Mucosa of descending colon (tissue), 3 donors: ENCODE data around the gene MAN1C1. TPM values are rescaled to one million over a fixed set of nuclear protein-coding genes. Genes with fewer than 3 reads are reported as not detected.
"Not testable (repeated sequence)": the region's sequence is repeated elsewhere in the genome, so short reads cannot be mapped to it uniquely, and the experiment has no call there.

Experiments used
- ATAC-seq: fragments of 200-7000 bp; cut with Tn5 transposase; one replicate; pipeline ENCODE4 v1.9.1; 2020; ENCODE audit warnings: mild to moderate bottlenecking, moderate library complexity
- DNase-seq, 3 donors: peaks; one replicate each; pipeline ENCODE4 v3.0.0-alpha.2; 2020
- H3K36me3 ChIP-seq: fragments of 200-600 bp; one replicate; pipeline ENCODE4 v1.8.0; 2021; ENCODE audit warnings: low read depth, mild to moderate bottlenecking
- H3K4me1 ChIP-seq: fragments of 200-600 bp; one replicate; pipeline ENCODE4 v1.8.0; 2021; ENCODE audit warnings: low read depth, mild to moderate bottlenecking
- H3K4me3 ChIP-seq: fragments of 200-600 bp; one replicate; pipeline ENCODE4 v1.8.0; 2021; ENCODE audit warnings: mild to moderate bottlenecking
- H3K9me3 ChIP-seq: fragments of 200-600 bp; one replicate; pipeline ENCODE4 v1.8.0; 2021; ENCODE audit warnings: mild to moderate bottlenecking
- intact Hi-C, 2 donors: fragments of 100-400 bp; cut with DNase I in 1 of 2; cut with micrococcal nuclease in 1 of 2; formaldehyde crosslinking; loops; one replicate each; pipeline versions ENCODE4 v1.11.0 to v1.11.1; 2022; cut with DNase I, micrococcal nuclease
- total RNA-seq, 3 donors: library from RNA; stranded (reverse); fragmentation: NEBNext Ultra II Directional in 2 of 3; extraction: Animal tissue kit (Norgen Biotek cat#: 25700) in 2 of 3; gene quantifications; one replicate each; pipeline versions ENCODE4 v1.2.1 to v1.2.4, GENCODE V29; 2021 to 2023
- TF ChIP-seq, protein P1 (sequence below): fragments of 200-600 bp; IDR thresholded peaks from one replicate; pipeline ENCODE4 v1.8.0; 2022; ENCODE audit warnings: antibody characterized with exemption, mild to moderate bottlenecking
- donor health status: DM: no; HTN: no; CAD: no; lungs with moderate emphysema.
- donor health status: DM: no; HTN: no; CAD: no.
- donor health status: DM: no; HTN: yes; CAD: no.

Gene MAN1C1
- total RNA-seq, 3 donors from 2014 or later: 2.5 to 22.0 (median 6.1) TPM

- Histone ChIP-seq H3K9me3 (no peaks in the 10 kb centered on the region), H3K4me1 (no peaks in the 10 kb centered on the region), H3K36me3 (no peaks in the 10 kb centered on the region), H3K4me3 (no peak overlapping the region)
- intact Hi-C loops: no loop called here
- ATAC-seq: no peak
- DNase-seq: no peak
- TF ChIP-seq, protein P1, sequence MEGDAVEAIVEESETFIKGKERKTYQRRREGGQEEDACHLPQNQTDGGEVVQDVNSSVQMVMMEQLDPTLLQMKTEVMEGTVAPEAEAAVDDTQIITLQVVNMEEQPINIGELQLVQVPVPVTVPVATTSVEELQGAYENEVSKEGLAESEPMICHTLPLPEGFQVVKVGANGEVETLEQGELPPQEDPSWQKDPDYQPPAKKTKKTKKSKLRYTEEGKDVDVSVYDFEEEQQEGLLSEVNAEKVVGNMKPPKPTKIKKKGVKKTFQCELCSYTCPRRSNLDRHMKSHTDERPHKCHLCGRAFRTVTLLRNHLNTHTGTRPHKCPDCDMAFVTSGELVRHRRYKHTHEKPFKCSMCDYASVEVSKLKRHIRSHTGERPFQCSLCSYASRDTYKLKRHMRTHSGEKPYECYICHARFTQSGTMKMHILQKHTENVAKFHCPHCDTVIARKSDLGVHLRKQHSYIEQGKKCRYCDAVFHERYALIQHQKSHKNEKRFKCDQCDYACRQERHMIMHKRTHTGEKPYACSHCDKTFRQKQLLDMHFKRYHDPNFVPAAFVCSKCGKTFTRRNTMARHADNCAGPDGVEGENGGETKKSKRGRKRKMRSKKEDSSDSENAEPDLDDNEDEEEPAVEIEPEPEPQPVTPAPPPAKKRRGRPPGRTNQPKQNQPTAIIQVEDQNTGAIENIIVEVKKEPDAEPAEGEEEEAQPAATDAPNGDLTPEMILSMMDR: no peak
Measured at GRCh38 chr1:25628741-25629421, 12.3 kb downstream of the MAN1C1 start.

DNA sequence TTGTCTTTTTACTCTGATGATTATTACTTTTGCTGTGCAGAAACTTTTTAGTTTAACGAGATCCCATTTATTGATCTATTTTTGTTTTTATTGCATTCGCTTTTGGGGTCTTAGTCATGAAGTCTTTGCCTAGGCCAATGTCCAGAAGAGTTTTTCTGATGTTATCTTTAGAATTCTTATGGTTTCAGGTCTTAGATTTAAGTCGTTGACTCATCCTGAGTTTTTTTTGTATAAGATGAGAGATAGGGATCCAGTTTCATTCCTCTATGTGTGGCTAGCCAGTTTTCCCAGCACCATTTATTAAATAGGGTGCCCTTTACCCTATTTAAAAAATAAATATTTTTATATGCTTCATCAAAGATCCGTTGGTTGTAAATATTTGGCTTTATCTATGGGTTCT, 13.2 kb downstream of the MAN1C1 start:
- no peak for DNase-seq
- TF ChIP-seq, protein P1: no peak
- intact Hi-C loops: no loop called here
- no peak for ATAC-seq
- Histone ChIP-seq H3K36me3 (no peaks in the 10 kb centered on the region), H3K4me3 (no peak overlapping the region), H3K4me1 (no peaks in the 10 kb centered on the region), H3K9me3 (no peaks in the 10 kb centered on the region)

GRCh38 chr1:25631750-25632485, 15.3 kb downstream of the MAN1C1 start:
- intact Hi-C loops: no loop called here
- TF ChIP-seq, protein P1: no peak
- Histone ChIP-seq H3K36me3 (no peaks in the 10 kb centered on the region), H3K4me3 (no peak overlapping the region), H3K9me3 (peaks cover 9% of the 10 kb centered on the region), H3K4me1 (no peaks in the 10 kb centered on the region)
- ATAC-seq (no peak), DNase-seq (no peak)

GRCh38 chr1:25634066-25634465, 17.5 kb downstream of the MAN1C1 start:
- Histone ChIP-seq H3K36me3 (no peaks in the 10 kb centered on the region), H3K4me1 (no peaks in the 10 kb centered on the region), H3K9me3 (peaks cover 9% of the 10 kb centered on the region), H3K4me3 (no peak overlapping the region)
- DNase-seq (no peak), ATAC-seq (no peak)
- intact Hi-C loops: no loop called here
- TF ChIP-seq, protein P1: no peak

DNA sequence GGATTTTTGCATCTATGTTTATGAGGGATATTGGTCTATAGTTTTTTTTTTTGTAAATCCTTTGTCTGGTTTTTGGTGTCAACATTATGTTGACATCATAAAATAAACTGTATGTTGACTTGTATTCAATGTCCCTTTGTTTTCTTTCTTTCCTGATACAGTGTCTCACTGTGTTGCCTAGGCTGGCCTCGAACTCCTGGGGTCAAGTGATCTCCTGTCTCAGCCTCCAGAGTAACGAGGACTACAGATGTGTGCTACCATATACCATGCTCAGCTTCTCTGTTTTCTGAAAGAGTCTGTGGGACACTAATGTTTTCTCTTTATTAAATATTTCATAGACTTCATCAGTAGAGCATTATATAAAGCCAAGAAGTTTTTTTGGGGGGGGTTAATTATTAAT, 18.3 kb downstream of the MAN1C1 start:
- TF ChIP-seq, protein P1: no peak
- Histone ChIP-seq H3K4me3 (no peak overlapping the region), H3K9me3 (peaks cover 9% of the 10 kb centered on the region), H3K36me3 (no peaks in the 10 kb centered on the region), H3K4me1 (no peaks in the 10 kb centered on the region)
- no peak for DNase-seq
- no peak for ATAC-seq
- intact Hi-C loops: no loop called here

DNA sequence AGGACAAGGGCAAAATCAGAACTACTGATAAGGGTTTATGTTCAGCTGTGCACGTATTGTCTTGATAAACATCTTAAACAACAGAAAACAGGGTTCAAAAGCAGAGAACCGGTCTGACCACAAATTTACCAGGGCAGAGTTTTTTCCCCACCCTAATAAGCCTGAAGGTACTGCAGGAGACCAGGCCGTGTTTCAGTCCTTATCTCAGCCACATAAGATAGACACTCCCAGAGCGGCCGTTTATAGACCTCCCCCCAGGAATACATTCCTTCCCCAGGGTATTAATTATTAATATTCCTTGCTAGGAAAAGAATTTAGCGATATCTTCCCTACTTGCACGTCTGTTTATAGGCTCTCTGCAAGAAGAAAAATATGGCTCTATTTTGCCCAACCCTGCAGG, 19.6 kb downstream of the MAN1C1 start:
- H3K9me3 ChIP-seq, H3K4me3 ChIP-seq, intact Hi-C loops, H3K4me1 ChIP-seq, DNase-seq, H3K36me3 ChIP-seq, ATAC-seq: not testable (repeated sequence)
